GM21786 (cell line): Measurements from ENCODE around the gene CBX1.
"Not testable (repeated sequence)": the region's sequence is repeated elsewhere in the genome, so short reads cannot be mapped to it uniquely, and the experiment has no call there.

ENCODE experiments used
- ATAC-seq: cut with Tn5 transposase; IDR thresholded peaks from one replicate; pipeline ENCODE4 v1.9.1; 2021; ENCODE audit not compliant: unreplicated experiment

The CBX1 gene

GRCh38 chr17:48053758-48054237, 47.5 kb downstream of the CBX1 start:
- no peak for ATAC-seq

GRCh38 chr17:48052956-48053757, 48.1 kb downstream of the CBX1 start:
- ATAC-seq = no peak

GRCh38 chr17:48051706-48052486, 49.4 kb downstream of the CBX1 start:
- no peak for ATAC-seq

- no peak for ATAC-seq
Observed at GRCh38 chr17:48051283-48051682, 50.0 kb downstream of the CBX1 start.

- peak; percentile 34 for ATAC-seq
Observed at GRCh38 chr17:48048384-48049126, 52.7 kb downstream of the CBX1 start.

GRCh38 chr17:48047741-48048383, 53.4 kb downstream of the CBX1 start, which contains the start of gene NFE2L1:
Gene NFE2L1, plus strand, starts transcription at chr17:48048359. Its CDS starts 2,760 bp downstream, at chr17:48051119.
- peak; percentile 93 for ATAC-seq

- no peak for ATAC-seq
Observed at GRCh38 chr17:48047113-48047740, 54.1 kb downstream of the CBX1 start.

- no peak for ATAC-seq
Observed at GRCh38 chr17:48046296-48046695, 55.0 kb downstream of the CBX1 start.

GRCh38 chr17:48045316-48046001, 55.8 kb downstream of the CBX1 start:
- ATAC-seq = no peak

GRCh38 chr17:48044851-48045250, 56.4 kb downstream of the CBX1 start:
- no peak for ATAC-seq

GRCh38 chr17:48043176-48043575, 58.1 kb downstream of the CBX1 start:
- ATAC-seq = no peak

- no peak for ATAC-seq
Observed at GRCh38 chr17:48038687-48039086, 62.6 kb downstream of the CBX1 start.

- no peak for ATAC-seq
Observed at GRCh38 chr17:48037838-48038323, 63.4 kb downstream of the CBX1 start.

GRCh38 chr17:48037036-48037837, 64.0 kb downstream of the CBX1 start, which contains the start of gene COPZ2:
Gene COPZ2, minus strand, starts transcription at chr17:48037797. Its CDS starts 20 bp downstream, at chr17:48037777.
- ATAC-seq = no peak

- ATAC-seq = no peak
Observed at GRCh38 chr17:48036693-48037035, 64.6 kb downstream of the CBX1 start.

GRCh38 chr17:48034734-48035133, 66.5 kb downstream of the CBX1 start:
- ATAC-seq = not testable (repeated sequence)

- no peak for ATAC-seq
Observed at GRCh38 chr17:48031966-48032365, 69.3 kb downstream of the CBX1 start.

- ATAC-seq = no peak
Observed at GRCh38 chr17:48030531-48030930, 70.7 kb downstream of the CBX1 start.

GRCh38 chr17:48028736-48029135, 72.5 kb downstream of the CBX1 start:
- ATAC-seq = no peak
